LoVo (cell line): ENCODE measurements around the gene EPS8.

Experiments
- DNase-seq: peaks from one replicate; pipeline ENCODE4 v3.0.0-alpha.2; 2016; ENCODE audit warnings: low spot score

Gene EPS8

DNA sequence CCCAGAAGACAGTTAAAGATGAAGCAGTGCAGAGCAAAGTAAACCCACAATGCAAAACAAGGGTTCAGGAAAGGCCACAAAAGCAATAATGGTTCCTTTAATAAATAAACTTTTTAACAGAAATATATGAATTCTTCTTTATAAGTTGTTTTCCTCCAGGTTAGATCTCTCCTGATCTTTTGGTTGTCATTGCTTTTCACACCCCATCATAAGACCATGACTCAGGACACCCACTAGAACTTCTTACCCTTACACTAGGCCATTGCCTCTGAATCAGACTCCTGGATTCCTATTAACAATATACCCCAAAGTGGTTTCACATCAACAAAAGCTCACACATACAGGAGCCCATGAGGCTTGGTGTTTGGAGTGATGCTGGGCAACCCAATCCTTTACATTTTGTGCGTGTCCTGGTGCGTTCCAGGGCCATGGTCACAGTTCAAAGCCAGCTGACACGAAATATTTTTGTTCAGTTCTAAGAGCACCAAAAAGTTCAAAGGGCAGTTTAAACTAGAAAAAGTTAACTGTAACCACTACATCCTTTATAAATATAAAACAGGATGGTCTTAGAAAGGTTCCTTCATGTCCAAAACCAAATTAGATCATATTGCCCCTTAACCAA lies 187.0 kb downstream of the EPS8 start:
- no peak for DNase-seq

DNA sequence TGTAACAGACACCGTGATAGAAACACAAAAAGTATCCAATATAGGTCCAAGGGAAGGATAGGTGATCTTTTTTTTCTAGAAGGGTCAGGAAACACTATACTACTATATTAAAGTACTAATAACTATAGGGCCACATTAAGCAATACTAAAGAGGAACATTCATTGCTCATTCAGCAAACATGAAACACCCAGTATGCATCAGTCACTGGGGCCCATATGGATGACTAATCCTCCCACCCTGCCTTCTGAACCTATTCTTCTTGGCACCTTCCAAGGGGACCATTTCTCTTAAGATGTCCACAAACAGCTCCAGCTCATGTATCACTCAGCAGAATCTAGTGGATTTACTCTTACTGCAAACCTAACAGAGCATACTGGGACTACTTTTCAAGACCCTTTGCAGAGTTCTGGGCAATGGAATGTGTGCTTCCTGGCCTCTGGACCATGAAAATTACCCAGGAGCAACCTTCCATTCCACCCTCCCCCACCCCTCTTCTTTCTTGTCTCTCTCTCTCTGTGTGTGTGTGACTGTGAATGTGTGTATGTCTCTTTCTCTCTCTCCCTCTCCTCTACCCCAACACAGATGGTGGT lies 187.9 kb downstream of the EPS8 start:
- DNase-seq, result peak; percentile 87

DNA sequence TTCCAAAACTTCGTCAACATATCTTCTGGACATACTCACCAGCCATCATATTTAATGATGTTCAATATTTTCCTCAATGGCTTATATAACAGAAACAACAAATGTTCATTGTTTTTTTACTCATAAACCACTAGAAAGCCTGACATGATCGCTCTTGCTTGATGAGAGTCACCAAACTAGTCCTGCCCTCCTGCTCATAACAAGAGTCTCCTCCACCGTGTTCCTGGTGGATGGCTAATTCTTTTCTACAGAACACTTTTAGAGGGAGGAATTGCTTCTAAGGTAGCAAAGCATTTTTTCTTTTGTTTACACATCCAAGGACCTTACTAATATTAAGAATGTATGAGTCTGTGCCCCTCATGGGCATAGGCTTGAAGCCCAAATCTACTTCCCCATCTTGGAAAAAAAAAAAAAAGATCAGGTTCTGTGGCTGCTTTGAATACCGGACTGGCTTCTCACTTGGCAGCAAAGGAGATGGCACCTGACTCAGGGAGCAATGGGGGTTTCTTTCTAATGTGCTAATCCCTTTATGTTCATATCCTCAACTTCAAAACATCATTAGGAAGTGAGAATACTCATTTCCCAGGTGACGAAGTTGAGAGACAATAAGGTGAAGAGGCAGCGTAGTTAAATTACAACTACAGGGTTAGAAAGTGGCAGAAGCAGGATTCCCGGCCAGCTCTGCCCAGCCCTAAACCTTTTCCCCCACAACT lies 188.8 kb downstream of the EPS8 start:
- peak; percentile 59 for DNase-seq

DNA sequence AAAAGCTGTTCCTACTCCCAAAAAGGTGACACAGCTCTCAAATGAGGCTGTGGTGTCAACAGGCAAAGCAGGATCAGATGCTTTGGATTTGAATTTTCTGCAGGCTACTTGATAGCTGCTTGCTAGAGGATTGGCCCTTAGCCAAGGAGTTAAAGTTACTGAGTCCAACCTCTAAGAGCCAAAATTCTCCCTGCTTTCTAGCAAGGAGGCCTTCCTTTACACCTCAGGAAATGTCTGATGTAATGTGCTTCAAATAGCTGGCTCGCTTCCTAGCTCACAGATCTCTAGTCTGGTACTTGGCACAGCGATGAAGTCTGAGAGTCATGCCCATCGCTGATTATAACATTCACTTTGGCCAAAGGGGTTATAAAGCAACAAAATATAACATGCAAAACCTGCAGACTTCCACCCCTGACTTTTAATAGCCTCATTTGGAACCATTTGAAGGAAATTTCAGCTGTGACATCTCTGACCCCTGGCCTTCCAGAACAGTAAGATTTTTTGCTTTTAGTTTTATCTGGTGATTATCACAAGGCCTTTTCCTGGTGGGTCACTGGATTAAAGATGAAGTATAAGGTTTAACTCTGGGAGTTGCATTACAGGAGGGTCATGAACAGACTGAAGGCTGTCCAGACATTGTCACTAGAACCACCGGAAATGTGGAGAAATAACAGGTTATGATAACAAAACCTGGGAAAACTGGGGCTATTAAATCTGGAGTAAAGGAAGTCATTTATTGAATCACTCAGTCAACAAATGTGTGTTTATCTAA lies 189.7 kb downstream of the EPS8 start:
- peak; percentile 82 for DNase-seq

DNA sequence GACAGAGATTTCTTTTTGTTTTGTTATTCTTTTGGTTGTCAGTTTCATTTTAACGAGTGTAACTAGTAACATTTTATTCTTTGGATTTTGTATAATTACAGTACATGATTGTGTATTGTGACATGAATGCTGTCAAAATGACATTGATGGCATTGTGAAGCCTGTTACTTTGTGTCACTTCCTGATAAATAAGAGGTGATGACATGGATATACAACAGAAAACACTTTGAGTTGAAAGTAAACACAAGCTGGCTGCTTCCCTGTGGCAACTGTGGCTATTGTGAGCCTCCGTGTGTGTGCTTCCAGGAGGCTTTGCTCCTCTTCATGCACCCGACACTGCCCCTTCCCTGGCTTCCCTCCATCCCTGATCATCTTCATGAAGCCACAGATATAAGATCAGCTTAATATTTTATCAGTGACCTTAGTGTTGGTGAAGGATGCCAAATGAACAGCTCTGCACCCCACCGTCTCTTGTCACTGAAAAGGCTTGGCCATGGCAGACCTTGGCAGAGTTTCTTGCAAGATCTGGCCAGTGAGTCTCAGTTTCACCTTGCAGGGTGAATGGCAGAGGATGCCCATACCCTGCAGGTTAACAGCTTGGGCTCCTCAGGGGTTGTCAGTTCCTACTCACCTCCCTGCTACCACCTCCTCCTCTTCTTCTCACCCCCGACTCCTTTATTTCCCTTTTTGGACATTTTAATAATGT lies 191.9 kb downstream of the EPS8 start:
- DNase-seq, result no peak

DNA sequence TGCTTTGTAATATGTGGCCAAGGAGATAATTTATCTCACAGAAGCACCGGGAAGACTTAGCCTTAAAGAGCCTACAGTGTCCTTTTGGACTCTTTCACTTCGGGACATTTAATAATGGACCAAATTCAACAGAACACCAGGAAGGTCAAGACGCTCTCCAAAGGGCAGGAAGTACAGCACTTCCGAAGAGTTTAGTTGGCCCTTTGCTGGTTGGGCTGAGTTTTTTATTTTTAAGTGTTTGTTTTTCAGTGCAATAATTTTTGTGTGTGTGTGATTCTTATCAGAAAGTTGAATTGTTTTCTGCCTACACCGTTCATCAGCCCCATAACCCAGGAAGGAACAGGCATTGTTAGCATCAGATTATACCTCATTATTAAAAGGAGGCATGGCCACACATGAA lies 193.0 kb downstream of the EPS8 start:
- DNase-seq, result no peak

DNA sequence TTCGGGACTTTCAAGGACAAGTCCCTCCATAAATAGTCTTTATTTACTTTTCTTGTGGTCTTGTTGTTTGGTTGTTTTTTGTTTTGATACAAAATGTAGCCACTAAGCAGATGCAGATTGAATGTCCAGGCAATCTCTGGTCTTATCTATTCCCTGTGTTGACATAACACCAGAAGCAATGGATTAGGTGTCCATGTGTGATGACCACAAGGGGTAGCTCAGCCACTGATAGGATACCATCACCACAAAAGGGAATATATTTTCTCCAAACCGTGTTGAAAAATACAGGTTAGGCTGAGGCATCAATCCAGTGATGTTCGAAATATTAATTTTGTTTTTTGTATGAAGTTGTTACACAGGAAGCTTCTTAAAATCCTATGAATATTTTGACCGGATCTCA lies 196.3 kb downstream of the EPS8 start:
- no peak for DNase-seq

DNA sequence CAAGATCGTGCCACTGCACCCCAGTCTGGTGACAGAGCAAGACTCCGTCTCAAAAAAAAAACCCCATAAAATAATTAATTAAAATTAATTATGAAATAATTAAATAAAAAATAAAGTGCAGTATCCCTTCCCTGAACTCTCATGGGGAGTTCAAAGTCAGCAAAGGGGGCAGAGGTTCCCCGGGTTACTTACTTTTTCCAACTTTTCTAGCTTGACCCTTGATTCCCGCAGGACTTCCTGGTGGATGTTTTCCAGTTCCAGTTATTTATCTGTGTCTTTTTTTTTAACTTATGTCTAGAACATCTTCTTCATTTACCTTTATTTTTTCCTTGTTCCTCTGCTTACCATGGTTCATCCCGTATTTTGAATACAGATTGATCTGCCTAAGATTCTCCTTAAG lies 197.4 kb downstream of the EPS8 start:
- no peak for DNase-seq

DNA sequence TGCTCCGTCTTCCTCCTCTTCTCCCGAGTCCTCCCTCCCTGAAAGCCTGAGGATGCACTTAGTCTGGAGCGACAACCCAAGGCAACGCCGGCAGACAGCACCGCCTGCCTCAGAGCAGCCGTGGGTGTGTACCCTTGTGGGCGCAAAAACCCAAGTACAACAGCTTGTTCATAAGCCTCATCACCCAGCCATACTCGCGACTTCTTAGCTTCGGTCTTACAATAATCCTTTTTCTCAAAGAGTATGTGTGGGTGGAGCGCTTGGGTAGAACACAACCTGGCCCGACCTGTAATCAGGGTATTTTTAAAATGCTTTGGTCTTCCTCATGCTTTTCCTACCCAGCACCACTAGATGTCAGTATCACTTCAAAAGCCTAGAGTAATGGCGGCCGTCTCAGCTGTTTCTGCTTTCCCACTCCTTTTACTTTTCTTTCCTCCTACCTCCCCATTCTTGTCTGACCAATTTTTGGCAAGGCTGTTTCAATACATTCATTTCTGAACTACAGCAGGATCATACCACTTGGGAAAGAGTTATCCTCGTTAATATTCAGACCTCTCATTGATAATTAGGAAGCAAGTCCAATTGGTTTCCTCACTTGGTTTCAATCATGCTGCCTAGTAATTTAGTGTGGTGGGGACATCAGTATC lies 198.9 kb downstream of the EPS8 start:
- DNase-seq, result peak; percentile 90

DNA sequence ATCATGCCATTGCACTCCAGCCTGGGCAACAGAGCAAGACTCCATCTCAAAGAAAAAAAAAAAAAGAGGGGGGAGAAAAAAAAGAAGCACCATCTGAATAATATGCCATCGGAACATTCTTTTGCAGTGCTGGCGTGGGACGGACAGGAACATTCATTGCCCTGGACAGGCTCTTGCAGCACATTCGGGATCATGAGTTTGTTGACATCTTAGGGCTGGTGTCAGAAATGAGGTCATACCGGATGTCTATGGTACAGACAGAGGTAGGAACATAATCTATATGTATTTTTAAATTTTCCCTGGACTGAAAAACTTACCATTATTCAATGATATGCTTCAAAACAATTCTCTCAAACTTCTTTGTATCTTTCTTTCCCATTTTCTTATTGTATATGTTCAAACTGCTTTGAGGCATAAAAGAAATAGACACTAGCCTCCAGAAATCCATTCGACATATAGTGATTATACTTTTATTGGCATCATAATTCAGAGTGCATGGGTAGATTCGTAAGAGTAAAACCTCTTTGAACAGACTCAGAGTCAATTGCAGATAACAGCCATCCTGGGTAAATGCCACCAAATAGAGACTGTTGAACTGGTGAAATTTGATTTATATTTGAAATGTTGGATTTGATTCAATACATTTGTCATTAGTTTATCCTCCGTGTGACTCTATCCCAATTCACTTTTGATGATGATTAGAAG lies 199.7 kb downstream of the EPS8 start:
- no peak for DNase-seq

DNA sequence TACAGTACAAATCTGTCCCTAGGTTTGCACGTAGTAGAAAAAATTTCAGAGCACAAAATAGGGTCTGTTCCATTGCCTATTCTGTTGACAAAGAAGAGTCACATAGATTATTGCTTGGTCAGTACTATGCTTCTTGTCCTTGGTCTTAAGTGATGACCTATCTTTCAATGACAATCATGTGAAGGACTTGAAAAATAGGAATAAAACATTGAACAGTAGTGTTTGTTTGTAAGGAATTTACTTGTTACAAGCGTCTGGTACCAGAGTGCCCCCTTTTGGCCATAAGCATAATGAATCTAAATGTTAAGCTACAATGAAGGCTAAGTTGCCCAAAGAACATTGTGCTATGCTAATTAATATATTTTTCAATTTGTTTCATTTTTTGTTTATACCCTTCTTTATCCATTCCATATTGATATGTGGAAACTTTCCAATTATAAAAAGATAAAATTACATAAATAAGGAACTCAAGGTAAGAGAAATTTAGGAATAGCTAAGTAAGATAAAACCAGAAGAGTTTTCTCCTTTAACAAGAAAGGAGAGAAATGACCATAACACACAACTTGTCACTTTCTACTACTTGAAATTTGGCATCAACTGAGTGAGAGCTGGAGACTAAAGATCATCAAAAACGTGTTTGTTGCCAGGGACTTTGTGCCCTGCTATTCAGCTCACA lies 204.7 kb downstream of the EPS8 start:
- peak; percentile 77 for DNase-seq

DNA sequence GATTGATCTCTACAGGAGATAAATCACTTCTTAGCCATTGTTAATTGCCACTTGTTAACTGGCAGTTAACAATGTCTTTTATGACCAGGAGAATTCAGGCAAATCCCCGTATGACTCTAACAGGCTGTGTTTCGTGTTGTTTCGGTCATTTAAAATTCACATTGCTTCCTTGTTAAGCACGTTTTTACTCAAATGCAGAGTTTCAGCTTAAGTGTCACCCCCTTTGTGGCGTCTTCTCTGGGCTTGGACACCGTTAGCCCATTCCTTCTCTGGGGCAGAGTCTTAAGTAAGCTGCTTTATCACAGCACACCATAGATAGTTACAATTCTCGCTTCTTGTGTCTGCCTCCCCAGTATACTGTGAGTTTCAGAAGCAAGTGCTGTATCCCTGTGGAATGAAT lies 205.4 kb downstream of the EPS8 start:
- no peak for DNase-seq

DNA sequence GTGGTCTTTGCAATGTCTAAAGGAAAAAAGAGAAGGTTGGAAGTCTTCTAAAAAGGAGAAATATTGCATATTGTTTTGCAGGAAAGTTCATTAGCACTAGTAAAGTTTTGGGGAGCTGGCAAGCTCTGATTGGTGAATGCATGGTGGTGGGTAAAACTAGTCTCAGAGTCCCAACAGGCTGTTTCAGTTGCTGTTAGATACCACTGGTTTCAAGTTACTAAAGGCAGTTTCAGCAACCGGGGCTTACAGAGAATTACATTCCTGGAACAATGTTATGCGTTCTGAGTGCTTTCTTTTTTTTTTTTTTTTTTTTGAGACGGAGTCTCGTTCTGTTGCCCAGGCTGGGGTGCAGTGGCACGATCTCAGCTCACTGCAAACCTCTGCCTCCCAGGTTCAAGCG lies 208.2 kb downstream of the EPS8 start:
- DNase-seq, result no peak

DNA sequence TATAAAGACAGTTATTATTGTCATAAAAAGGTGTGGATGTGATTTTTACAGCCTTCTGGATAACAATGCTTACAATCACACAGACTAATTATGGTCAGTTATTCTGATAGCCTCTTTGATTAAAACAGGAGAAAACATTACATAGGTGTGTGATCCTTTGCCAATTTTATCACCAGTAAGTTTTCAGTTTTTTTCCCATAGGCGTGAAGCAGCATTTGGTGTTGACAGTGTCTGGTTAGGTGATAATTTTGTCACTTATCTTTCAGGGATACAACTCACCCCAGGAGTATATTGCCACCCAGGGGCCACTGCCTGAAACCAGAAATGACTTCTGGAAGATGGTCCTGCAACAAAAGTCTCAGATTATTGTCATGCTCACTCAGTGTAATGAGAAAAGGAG lies 208.8 kb downstream of the EPS8 start:
- DNase-seq, result peak; percentile 48

DNA sequence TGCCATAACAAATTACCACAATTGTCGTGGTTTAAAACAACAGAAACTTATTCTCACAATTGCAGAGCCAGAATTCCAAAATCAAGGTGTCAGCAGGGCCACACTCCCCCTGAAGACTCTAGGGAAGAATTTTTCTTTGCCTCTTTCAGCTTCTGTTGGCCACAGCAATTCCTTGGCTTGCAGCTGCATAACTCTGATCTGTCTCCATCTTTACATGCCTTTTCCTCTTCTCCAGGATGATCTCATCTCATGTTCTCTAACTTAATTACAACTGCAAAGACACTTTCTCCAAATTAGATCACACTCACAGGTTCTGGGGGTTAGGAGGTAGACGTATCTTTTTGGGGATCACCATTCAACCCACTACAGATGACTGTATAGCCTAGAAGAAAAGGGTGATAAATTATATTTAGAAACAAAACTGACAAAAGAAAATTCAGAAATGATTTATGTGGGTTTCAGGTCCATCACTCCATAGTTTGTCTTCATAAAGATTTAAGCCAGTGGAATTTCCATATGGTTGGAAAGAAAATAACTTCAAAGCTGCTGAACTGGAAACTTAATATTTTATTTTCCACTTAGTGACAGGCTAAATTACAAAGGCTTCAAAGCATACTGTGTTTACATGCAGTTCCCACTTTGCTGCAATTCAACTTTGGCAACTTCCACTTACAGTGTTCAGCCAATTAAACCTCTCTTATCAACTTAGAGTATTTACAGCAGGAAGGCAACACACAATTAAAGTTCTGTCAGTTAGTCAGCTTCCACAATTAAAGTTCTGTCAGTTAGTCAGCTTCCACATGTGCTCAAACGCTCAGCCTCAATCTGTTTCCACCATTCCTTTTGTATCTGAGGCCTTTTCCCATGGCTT lies 213.3 kb downstream of the EPS8 start:
- peak; percentile 67 for DNase-seq

DNA sequence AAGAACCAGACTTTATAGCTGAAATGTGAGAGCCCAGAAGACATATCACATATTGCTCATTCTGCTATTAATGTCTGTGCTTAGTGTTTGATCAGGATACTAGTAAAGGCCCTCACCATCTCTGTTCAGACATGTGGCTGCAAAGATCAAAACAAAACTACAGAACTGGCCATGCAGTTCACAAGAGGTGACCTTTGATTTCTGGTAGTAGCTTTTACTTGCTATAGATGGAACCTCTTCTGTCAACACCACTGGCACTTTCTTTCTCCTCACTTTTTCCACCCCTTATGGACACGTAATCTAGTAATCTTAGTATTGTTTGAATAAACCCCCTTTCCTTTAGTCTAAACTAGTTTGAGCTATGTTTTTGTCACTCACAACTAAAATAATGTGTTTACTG lies 214.8 kb downstream of the EPS8 start:
- no peak for DNase-seq
